HepG2 (cell line): Measurements from ENCODE around the gene RBM12.

Experiments used
- JUNB ChIP-seq: sonication (generic); formaldehyde crosslinking; IDR thresholded peaks from 2 replicates; pipeline ENCODE4 v1.8.0; 2022; ENCODE audit warnings: missing genetic modification reagents, mild to moderate bottlenecking, borderline replicate concordance
- KDM4B ChIP-seq: sonication (generic); formaldehyde crosslinking; IDR thresholded peaks from 2 replicates; pipeline ENCODE4 v1.4.0; 2020; ENCODE audit warnings: missing genetic modification reagents
- TF ChIP-seq, protein P1 (sequence below): sonication (generic); formaldehyde crosslinking; IDR thresholded peaks from 2 replicates; pipeline ENCODE4 v1.8.0; 2022; ENCODE audit warnings: mild to moderate bottlenecking, missing genetic modification reagents, moderate library complexity

DNA sequence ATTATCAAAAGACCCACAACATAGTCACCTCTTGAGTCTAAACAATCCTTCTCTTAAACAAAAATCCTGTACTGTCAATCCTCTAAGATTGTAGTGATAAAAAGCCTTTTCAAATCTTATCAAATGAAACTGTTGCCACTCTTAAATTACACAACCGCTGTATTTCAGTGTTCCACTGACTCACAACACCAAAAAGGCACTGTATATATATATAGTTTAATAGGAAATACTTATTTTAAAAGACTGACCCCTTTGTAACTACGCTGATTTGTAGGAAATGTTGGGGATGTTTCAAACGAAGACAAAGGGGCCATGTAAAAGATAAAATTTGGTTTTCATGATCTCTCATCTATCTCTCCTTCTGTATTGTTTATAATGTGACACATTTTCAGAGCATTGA lies 14.1 kb downstream of the RBM12 start:
- TF ChIP-seq JUNB (CRISPR knock-in tag) (no peak), KDM4B (CRISPR knock-in tag) (no peak)
- TF ChIP-seq, protein P1, sequence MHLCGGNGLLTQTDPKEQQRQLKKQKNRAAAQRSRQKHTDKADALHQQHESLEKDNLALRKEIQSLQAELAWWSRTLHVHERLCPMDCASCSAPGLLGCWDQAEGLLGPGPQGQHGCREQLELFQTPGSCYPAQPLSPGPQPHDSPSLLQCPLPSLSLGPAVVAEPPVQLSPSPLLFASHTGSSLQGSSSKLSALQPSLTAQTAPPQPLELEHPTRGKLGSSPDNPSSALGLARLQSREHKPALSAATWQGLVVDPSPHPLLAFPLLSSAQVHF (CRISPR knock-in tag), result no peak
